Gastroesophageal sphincter (tissue), 4 donors: Measurements from ENCODE around the gene PPP2CA. TPM values are rescaled to one million over a fixed set of nuclear protein-coding genes. Genes with fewer than 3 reads are reported as not detected.
"Not testable (repeated sequence)": the region's sequence is repeated elsewhere in the genome, so short reads cannot be mapped to it uniquely, and the experiment has no call there.

ENCODE experiments used
- ATAC-seq: fragments of 150-250 bp; one replicate; pipeline ENCODE4 v1.9.1; 2016; ENCODE audit warnings: mild to moderate bottlenecking, moderate library complexity
- H3K27ac ChIP-seq, 4 donors: fragments of 200-600 bp; sonication (generic) in 3 of 4; 1 replicate in 3 of 4; 2 replicates in 1 of 4; pipeline ENCODE4 v1.5.1; 2016 to 2019
- H3K27me3 ChIP-seq: fragments of 200-600 bp; sonication (generic); one replicate; pipeline ENCODE4 v1.5.1; 2019
- H3K36me3 ChIP-seq, 2 donors: fragments of 200-600 bp; sonication (generic); one replicate each; pipeline ENCODE4 v1.5.1; 2019; ENCODE audit warnings: control low read depth in 1 of 2
- H3K4me1 ChIP-seq, 3 donors: fragments of 200-600 bp; sonication (generic); 1 replicate in 2 of 3; 2 replicates in 1 of 3; pipeline ENCODE4 v1.5.1; 2016 to 2019; ENCODE audit warnings: control low read depth in 2 of 3
- H3K4me3 ChIP-seq, 2 donors: fragments of 200-600 bp; sonication (generic); one replicate each; pipeline ENCODE4 v1.5.1; 2019; ENCODE audit warnings: mild to moderate bottlenecking in 1 of 2, moderate library complexity in 1 of 2
- H3K9me3 ChIP-seq, 3 donors: fragments of 200-600 bp; sonication (generic); one replicate each; pipeline ENCODE4 v1.5.1; 2017 to 2019; ENCODE audit warnings: control low read depth in 2 of 3
- EP300 ChIP-seq: sonication (generic); formaldehyde crosslinking; IDR thresholded peaks from one replicate; pipeline ENCODE4 v1.6.1; 2017; ENCODE audit warnings: antibody characterized with exemption, mild to moderate bottlenecking
- POLR2A ChIP-seq, 2 donors: fragments of 450-650 bp; IDR thresholded peaks; one replicate each; pipeline ENCODE4 v1.6.1; 2017; ENCODE audit warnings: antibody characterized with exemption in 2 of 2, mild to moderate bottlenecking in 2 of 2, moderate library complexity in 1 of 2
- POLR2AphosphoS5 ChIP-seq: sonication (generic); formaldehyde crosslinking; IDR thresholded peaks from one replicate; pipeline ENCODE4 v1.6.1; 2017; ENCODE audit warnings: antibody characterized with exemption
- WGBS, 2 donors: methylation state at CpG; one replicate each; pipeline ENCODE4 v1.1.5; 2018; ENCODE audit warnings: low coverage in 1 of 2; 5-methylcytosine and 5-hydroxymethylcytosine counted together
- total RNA-seq, 4 donors: library from RNA; depleted of rRNA; stranded (reverse); fragments of >200 nt; gene quantifications; one replicate each; pipeline ENCODE4 v1.1.0, GENCODE V29; 2016
- TF ChIP-seq, protein P1 (sequence below), 4 experiments: fragments of 200-600 bp in 2 of 4; fragments of 450-650 bp in 2 of 4; sonication (generic) in 1 of 4; IDR thresholded peaks; one replicate each; pipeline ENCODE4 v1.5.1; 2017 to 2019; ENCODE audit warnings: antibody characterized with exemption in 4 of 4, mild to moderate bottlenecking in 2 of 4, moderate library complexity in 2 of 4

The PPP2CA gene
- total RNA-seq, 4 donors from 2014 or later = 116 to 212 (median 129) TPM

DNA sequence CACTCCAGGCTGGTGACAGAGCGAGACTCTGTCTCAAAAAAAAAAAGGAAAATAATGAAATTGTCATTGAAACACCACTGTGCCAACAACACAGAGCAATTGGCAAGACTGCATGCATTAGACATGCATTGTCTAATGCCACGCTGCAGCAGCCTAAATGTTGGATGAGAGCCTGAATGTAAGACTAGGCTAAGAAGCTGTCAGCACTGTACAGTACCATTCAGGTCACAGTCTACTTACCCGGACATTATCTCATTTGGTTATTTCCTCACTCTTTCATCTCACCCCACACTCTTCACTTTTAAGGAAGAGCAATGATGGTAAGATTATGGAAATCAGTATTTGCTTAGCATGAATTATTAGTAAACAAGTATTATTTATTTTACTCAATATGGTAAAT lies 31.3 kb upstream of the PPP2CA start:
- H3K4me3 ChIP-seq = no peak overlapping the region
- H3K36me3 ChIP-seq = no peaks in the 10 kb centered on the region
- WGBS, 2 donors = 77 to 80% methylated on average over 1 to 3 of the region's 3 CpGs
- no peaks in the 10 kb centered on the region for H3K4me1 ChIP-seq
- no peak overlapping the region for H3K27ac ChIP-seq
- no peak for ATAC-seq
- TF ChIP-seq POLR2AphosphoS5 (no peak), EP300 (no peak), POLR2A (IDR thresholded peaks at IDR 0.05) (no peak)
- TF ChIP-seq, protein P1, sequence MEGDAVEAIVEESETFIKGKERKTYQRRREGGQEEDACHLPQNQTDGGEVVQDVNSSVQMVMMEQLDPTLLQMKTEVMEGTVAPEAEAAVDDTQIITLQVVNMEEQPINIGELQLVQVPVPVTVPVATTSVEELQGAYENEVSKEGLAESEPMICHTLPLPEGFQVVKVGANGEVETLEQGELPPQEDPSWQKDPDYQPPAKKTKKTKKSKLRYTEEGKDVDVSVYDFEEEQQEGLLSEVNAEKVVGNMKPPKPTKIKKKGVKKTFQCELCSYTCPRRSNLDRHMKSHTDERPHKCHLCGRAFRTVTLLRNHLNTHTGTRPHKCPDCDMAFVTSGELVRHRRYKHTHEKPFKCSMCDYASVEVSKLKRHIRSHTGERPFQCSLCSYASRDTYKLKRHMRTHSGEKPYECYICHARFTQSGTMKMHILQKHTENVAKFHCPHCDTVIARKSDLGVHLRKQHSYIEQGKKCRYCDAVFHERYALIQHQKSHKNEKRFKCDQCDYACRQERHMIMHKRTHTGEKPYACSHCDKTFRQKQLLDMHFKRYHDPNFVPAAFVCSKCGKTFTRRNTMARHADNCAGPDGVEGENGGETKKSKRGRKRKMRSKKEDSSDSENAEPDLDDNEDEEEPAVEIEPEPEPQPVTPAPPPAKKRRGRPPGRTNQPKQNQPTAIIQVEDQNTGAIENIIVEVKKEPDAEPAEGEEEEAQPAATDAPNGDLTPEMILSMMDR (IDR thresholded peaks at IDR 0.05) = no peak
- H3K27me3 ChIP-seq = no peaks in the 10 kb centered on the region
- H3K9me3 ChIP-seq = no peaks in the 10 kb centered on the region

DNA sequence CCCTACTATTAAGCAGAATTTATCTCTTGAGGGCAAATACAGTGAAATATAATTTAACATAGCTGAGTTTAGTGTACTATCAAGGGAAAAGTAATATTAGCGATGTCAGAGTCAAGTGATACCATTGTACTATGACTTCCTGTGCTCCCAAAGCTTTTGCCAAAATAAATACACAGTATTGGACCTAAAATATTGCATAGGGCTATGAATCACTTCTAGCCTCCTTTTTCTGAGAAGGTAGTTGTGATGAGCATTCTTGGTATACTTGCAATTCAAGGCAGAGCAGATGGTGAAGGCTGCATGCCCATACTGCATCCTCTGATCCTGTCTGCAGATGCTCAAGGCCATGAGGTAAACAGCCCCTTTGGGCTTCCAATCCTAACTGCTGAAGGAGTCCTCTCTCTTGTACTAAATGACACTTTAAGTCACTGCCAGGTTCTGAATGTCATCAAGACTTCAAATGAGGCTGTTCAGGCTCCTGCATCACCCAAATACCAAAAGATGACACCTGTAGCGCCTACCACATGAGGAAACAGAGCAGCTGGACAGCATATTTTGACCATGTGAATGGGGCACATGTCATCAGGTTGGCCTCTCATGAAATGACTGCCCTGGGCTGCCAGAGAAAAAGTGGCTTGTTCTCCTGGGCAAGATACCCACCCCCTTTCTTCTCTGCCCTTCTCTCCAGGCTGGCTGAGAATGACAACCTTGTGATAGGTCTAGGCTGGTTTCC lies 29.7 kb upstream of the PPP2CA start:
- no peaks in the 10 kb centered on the region for H3K36me3 ChIP-seq
- no peak for TF ChIP-seq POLR2A (IDR thresholded peaks at IDR 0.05)
- no peak for TF ChIP-seq POLR2AphosphoS5
- TF ChIP-seq, protein P1 (IDR thresholded peaks at IDR 0.05) = no peak
- no peak for TF ChIP-seq EP300
- no peaks in the 10 kb centered on the region for H3K9me3 ChIP-seq
- ATAC-seq = no peak
- no peaks in the 10 kb centered on the region for H3K27me3 ChIP-seq
- no peak overlapping the region for H3K4me3 ChIP-seq
- no peaks in the 10 kb centered on the region for H3K4me1 ChIP-seq
- 77 to 92% methylated on average over 1 to 2 of the region's 2 CpGs for WGBS, 2 donors
- no peak overlapping the region for H3K27ac ChIP-seq

DNA sequence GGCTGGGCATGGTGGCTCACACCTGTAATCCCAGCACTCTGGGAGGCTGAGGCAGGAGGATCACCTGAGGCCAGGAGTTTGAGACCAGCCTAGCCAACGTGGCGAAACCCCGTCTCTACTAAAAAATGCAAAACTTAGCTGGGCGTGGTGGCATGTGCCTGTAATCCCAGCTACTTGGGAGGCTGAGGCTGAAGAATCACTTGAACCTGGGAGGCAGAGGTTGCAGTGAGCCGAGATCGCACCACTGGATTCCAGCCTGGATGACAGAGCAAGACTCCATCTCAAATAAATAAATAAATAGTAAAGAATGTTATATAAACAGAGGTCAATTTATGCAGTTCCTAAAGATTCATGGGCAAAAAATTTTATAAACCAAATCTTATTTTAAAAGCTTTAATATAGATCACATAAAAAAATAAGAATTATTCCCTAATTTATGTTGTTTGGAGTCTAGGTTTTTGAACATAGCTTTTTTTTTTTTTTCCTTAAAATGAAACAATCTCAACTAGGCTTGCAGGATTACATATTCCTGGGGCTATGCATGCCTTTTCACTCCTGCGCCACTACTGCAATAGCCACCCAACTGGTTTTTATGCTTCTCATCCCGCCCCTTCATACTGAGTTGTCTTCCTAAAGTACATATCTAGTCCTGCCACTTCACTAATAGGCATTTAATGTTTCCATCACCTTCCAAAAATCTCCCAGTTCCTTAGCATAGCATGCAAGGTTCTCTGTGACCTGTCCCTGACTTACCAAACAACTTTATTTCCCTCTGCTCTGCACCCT lies 27.7 kb upstream of the PPP2CA start:
- H3K4me3 ChIP-seq, H3K27ac ChIP-seq, ATAC-seq, H3K27me3 ChIP-seq, H3K9me3 ChIP-seq, H3K4me1 ChIP-seq, H3K36me3 ChIP-seq: not testable (repeated sequence)
- WGBS, 2 donors = 89 to 100% methylated on average over 2 to 5 of the region's 8 CpGs

DNA sequence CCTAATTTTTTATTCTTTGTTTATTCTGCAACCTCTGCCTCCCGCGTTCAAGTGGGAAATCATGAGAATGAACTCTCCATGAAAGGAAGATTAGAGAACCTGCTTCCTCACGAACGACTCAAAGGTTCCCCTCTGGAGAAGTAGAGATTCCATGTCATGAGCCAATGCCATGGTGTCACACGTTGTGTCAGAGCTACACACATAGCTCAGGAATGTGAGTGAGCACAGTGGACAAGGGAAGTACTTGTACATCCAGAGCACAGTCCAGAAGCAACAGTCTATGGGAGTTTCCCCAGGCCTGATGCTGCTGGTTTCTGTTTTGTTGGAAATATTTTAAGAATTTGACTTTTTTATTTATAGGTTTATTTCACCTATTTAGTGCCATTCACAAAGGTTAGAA lies 26.8 kb upstream of the PPP2CA start:
- no peak for ATAC-seq
- Histone ChIP-seq H3K4me1 (no peaks in the 10 kb centered on the region), H3K4me3 (no peak overlapping the region), H3K27me3 (no peaks in the 10 kb centered on the region), H3K36me3 (no peaks in the 10 kb centered on the region), H3K27ac (no peak overlapping the region), H3K9me3 (no peaks in the 10 kb centered on the region)
- 56 to 80% methylated on average over 3 to 5 of the region's 5 CpGs for WGBS, 2 donors
- TF ChIP-seq, protein P1 (IDR thresholded peaks at IDR 0.05) = no peak
- TF ChIP-seq POLR2A (IDR thresholded peaks at IDR 0.05) = no peak
- no peak for TF ChIP-seq EP300
- no peak for TF ChIP-seq POLR2AphosphoS5

DNA sequence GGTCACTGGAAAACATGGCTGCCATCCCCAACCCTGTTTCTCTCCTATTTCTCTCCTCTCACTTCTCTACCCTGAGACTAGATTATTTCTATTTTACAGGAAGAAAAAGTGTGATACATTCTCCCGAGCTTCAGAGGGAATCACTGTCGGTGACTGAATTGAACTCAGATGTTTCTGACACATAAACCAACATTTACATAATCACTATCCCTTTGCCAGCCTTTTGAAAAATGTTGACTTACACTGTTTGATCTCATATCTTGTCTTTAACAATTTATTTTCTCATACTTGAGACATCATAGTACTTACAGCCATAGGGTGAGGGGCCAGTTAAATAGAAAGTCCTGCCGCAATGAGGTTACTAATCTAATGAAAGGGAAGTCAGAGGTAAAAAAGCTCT lies 25.1 kb upstream of the PPP2CA start:
- Histone ChIP-seq H3K27me3 (no peaks in the 10 kb centered on the region), H3K27ac (no peak overlapping the region), H3K36me3 (no peaks in the 10 kb centered on the region), H3K9me3 (no peaks in the 10 kb centered on the region), H3K4me1 (no peaks in the 10 kb centered on the region), H3K4me3 (no peak overlapping the region)
- no peak for TF ChIP-seq POLR2AphosphoS5
- no peak for TF ChIP-seq POLR2A (IDR thresholded peaks at IDR 0.05)
- TF ChIP-seq, protein P1 (IDR thresholded peaks at IDR 0.05) = no peak
- TF ChIP-seq EP300 = no peak
- 71 to 85% methylated on average over 3 of the region's 3 CpGs for WGBS, 2 donors
- ATAC-seq = no peak
